ENCODE measurements around the gene DNM2.

DNM2 gene

DNA sequence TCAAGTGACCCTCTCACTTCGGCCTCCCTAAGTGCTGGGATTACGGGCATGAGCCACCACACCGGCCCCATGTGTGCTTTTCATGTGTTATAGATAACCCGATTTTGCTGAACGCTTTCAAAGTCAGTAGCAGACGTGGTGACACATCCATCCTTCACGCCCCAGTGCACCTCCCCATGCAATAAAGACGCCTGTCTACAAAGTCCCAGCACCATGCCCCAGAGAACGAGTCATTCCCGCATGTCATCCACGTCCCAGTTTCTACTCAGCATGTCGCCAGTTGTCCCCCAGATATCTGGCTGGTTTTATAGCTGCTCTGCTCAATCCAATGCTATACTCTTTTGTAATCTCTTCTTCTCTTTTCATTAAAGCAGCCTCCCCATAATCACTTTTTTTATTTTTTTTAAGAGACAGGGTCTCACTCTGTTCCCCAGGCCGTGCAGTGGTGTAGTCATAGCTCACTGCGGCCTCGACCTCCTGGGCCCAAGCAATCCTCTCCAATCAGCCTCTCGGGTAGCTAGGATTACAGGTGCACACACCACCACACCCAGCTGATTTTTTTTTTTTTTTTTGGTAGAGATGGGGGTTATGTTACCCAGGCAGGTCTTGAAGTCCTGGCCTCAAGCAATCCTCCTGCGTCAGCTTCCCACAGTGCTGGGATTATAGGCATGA lies 42.5 kb downstream of the DNM2 start:
- Mint-ChIP-seq H3K27ac (peak overlapping the region; percentile 84), H3K9me3 (peaks cover 6% of the 10 kb centered on the region), H3K4me1 (ENCODE audit: low read depth) (peaks cover 72% of the 10 kb centered on the region), H3K36me3 (ENCODE audit: low read depth) (peaks cover 59% of the 10 kb centered on the region), H3K27me3 (ENCODE audit: low read depth) (no peaks in the 10 kb centered on the region), H3K4me3 (peak overlapping the region; percentile 66)
- peak; percentile 42 for DNase-seq (ENCODE audit: low spot score)

DNA sequence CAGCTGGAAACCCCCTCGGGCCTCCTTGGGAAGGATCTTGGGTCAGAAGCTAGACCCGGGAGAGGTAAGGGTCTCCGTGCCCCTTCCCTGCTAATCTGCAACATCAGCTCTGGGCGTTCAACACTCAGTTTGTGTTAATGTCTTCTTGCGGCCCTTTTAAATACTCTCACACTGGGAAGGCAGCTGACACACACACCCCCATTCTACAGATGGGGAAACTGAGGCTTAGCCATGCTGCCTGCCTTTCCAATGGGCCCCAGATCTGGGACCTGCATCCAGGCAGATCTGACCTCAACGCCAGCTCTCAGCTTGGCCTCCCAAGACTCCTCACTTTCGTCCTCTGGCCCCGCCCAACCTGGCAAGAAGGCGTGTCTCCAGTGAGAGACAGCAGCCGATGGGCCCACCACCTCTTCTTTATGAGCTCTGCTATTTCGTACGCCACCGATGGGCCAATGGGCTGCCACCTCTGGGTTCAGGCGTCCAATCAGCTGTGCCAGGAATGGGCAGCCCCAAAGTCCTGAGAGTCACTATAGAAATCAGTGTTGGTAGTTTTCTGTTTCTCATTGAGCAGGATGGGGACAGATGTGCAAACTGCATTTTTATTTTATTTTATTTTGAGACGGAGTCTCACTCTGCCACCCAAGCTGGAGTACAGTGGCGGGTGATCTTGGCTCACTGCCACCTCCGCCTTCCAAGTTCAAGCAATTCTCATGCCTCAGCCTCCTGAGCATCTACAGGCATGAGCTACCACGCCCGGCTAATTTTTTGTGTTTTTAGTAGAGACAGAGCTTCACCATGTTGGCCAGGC lies 43.8 kb downstream of the DNM2 start:
- Mint-ChIP-seq H3K4me1 (ENCODE audit: low read depth) (peaks cover 68% of the 10 kb centered on the region), H3K9me3 (peaks cover 6% of the 10 kb centered on the region), H3K27ac (peak overlapping the region; percentile 89), H3K36me3 (ENCODE audit: low read depth) (peaks cover 52% of the 10 kb centered on the region), H3K27me3 (ENCODE audit: low read depth) (no peaks in the 10 kb centered on the region), H3K4me3 (peak overlapping the region; percentile 79)
- DNase-seq (ENCODE audit: low spot score) = no peak

DNA sequence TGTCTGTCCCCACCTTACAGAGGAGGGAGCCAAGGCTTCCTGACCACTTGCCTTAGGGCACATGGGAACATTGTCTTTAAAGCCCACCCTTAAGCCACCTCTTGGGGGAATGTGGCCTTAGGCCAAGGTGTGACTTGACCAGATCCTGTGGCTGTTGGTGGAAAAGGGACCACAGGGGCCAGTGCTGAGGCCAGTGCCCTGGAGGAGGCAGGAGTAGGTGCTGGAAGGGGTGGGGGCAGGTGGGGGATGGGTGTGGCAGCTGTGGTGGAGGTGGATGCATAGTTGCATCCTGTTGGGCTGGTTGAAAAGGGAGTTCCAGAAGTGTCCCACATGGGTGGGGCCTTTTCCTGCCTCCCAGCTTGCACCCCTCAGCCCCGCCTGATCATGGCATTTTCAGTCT lies 44.8 kb downstream of the DNM2 start:
- H3K4me3 Mint-ChIP-seq = peak overlapping the region; percentile 79
- no peaks in the 10 kb centered on the region for H3K27me3 Mint-ChIP-seq (ENCODE audit: low read depth)
- peaks cover 59% of the 10 kb centered on the region for H3K4me1 Mint-ChIP-seq (ENCODE audit: low read depth)
- no peak for DNase-seq (ENCODE audit: low spot score)
- H3K36me3 Mint-ChIP-seq (ENCODE audit: low read depth) = peaks cover 48% of the 10 kb centered on the region
- H3K27ac Mint-ChIP-seq = peak overlapping the region; percentile 89
- H3K9me3 Mint-ChIP-seq = peaks cover 6% of the 10 kb centered on the region

DNA sequence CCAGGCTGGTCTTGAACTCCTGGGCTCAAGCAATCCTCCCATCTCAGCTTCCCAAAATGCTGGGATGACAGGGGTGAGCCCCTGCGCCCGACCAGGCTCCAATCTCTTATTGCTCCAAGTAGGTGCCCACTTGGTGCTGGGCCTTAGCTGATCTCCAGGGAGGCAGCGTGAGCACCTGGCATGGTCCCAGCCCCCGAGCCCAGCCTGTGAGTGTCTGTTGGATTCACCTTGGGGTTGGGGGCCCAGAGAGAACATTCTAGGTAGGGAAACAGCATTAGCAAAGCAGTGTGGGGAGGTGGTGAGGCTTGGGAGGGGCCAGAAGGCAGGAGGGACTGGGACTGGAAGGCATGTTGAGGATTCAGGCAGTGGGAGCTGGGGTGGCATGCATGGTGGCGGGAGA lies 45.5 kb downstream of the DNM2 start:
- peaks cover 6% of the 10 kb centered on the region for H3K9me3 Mint-ChIP-seq
- H3K4me1 Mint-ChIP-seq (ENCODE audit: low read depth) = peaks cover 57% of the 10 kb centered on the region
- H3K27me3 Mint-ChIP-seq (ENCODE audit: low read depth) = no peaks in the 10 kb centered on the region
- peak overlapping the region; percentile 79 for H3K4me3 Mint-ChIP-seq
- peaks cover 46% of the 10 kb centered on the region for H3K36me3 Mint-ChIP-seq (ENCODE audit: low read depth)
- peak overlapping the region; percentile 89 for H3K27ac Mint-ChIP-seq
- no peak for DNase-seq (ENCODE audit: low spot score)

DNA sequence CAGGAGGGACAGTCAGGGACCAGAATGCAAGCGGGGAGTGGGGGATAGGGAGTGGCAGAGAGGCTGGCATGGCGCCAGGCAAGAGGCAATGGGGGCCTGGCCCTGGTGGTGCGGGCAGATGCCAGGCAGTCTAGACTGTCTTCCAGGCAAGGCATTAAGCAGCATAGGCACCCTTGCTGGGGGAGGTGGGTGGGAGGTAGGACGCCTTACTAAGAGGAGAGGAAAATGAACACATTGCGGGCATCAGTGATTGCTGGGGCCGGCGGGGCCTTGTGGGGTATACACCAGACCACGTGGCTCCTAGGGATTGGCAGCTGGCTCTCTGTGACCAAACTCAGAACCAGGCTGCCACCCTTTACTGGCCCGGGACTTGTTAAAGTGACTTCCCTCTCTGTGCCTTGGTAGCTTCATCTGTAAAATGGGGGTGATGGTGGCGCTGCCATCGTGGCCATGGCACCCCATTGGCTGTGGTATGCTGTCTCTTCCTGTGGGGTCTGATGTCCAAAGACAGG lies 46.0 kb downstream of the DNM2 start:
- Mint-ChIP-seq H3K4me3 (peak overlapping the region; percentile 79), H3K4me1 (ENCODE audit: low read depth) (peaks cover 59% of the 10 kb centered on the region), H3K36me3 (ENCODE audit: low read depth) (peaks cover 46% of the 10 kb centered on the region), H3K9me3 (peaks cover 4% of the 10 kb centered on the region), H3K27ac (peak overlapping the region; percentile 89), H3K27me3 (ENCODE audit: low read depth) (no peaks in the 10 kb centered on the region)
- DNase-seq (ENCODE audit: low spot score) = no peak

DNA sequence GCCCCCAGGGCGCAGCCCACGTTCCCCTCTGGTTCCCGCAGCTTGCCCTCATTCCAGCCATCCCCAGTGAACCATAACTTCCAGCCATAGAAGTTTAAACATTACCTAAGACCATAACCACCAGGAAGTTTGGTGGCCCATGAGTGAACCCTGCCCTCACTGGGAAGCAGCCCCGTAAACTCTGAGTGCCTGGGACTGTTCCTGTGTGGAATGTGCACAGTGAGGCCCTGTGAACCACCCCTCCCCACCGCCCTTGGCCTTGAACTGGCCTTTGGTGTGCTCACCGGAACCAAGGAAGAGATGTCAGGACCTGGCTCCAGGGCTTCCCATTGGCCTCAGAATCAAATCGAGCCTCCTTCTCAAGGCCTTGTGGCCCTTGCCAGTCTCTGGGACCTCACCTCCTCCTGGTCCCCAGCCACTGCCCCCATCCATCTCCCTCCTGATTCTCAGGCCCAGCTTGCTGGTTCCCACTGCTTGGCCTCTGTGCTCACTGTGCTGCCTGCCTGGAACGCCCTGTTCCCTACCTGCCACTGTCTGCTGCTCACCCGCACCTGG lies 46.5 kb downstream of the DNM2 start:
- no peaks in the 10 kb centered on the region for H3K27me3 Mint-ChIP-seq (ENCODE audit: low read depth)
- H3K9me3 Mint-ChIP-seq = no peaks in the 10 kb centered on the region
- peaks cover 41% of the 10 kb centered on the region for H3K36me3 Mint-ChIP-seq (ENCODE audit: low read depth)
- H3K27ac Mint-ChIP-seq = peak overlapping the region; percentile 89
- no peak for DNase-seq (ENCODE audit: low spot score)
- peaks cover 59% of the 10 kb centered on the region for H3K4me1 Mint-ChIP-seq (ENCODE audit: low read depth)
- peak overlapping the region; percentile 79 for H3K4me3 Mint-ChIP-seq

DNA sequence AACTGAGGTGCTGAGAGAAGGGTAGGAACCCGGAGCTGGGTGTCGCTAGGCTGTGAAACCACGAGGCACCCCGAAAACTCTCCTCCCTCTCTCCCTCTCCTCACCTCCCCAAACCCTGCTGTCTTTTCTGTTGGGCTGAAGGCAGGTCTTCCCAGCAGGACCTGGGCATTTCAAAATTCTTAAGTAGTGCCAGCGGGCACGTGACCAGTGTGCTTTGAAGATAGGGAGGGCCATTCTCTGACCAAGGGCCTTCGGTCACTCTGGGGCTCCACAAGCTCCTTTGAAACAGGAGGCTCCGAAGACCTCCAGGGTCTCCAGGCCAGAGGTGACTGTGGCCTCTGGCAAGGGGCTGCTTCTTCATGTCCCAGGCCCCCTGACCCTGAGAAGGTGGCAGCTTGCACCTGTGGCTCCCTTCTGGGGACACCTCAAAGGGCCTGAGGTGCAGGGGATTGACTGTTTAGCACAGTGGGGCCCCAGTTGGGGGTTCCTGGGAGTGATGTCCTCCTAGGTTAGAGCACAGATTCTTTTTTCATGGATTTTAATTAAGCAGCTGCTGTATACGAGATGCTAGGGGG lies 48.3 kb downstream of the DNM2 start:
- no peaks in the 10 kb centered on the region for H3K27me3 Mint-ChIP-seq (ENCODE audit: low read depth)
- H3K36me3 Mint-ChIP-seq (ENCODE audit: low read depth) = peaks cover 37% of the 10 kb centered on the region
- H3K4me1 Mint-ChIP-seq (ENCODE audit: low read depth) = peaks cover 53% of the 10 kb centered on the region
- no peak overlapping the region for H3K27ac Mint-ChIP-seq
- no peaks in the 10 kb centered on the region for H3K9me3 Mint-ChIP-seq
- no peak overlapping the region for H3K4me3 Mint-ChIP-seq
- DNase-seq (ENCODE audit: low spot score) = no peak

DNA sequence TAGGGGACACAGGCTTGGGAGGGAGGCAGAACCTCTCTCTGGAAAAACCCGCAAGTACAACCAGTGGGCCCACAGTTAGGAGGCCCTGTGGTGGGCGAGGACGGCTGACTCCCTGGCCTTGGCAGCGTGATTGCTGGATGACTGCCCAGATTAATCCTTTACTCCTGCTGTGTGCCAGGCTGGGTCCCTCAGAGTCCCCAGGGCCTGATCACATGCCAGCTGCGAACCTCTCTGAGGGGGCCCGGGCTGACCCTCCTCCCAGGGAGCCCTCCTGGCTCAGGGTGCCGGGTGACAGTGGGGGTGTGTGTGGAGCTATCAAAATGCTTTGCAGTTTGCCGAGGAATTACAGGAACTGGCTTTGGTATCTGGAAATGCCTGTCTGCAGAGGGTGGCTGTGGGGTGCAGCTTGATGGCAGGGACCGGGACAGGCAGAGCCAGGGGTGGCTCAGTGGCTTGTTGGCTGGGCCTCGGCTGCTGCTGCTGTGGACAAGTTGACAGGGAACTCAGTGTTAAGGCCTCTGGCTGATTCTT lies 48.9 kb downstream of the DNM2 start:
- Mint-ChIP-seq H3K27me3 (ENCODE audit: low read depth) (no peaks in the 10 kb centered on the region), H3K4me1 (ENCODE audit: low read depth) (peaks cover 49% of the 10 kb centered on the region), H3K9me3 (no peaks in the 10 kb centered on the region), H3K27ac (peak overlapping the region; percentile 15), H3K36me3 (ENCODE audit: low read depth) (peaks cover 32% of the 10 kb centered on the region), H3K4me3 (no peak overlapping the region)
- no peak for DNase-seq (ENCODE audit: low spot score)

DNA sequence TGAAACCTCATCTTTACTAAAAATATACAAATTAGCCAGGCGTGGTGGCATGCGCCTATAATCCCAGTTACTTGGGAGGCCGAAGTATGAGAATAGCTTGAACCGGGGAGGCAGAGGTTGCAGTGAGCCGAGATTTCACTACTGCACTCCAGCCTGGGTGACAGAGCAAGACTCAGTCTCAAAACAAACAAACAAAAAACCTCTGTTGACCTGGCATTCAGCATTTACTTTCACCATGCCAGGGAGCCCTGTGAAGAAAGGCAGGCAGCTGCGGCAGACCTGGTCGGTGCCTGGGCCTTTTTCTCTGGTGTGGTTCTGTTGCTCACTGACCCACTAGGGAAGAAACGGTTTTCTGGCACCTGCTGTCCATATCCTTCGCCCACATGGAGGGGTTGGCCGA lies 49.8 kb downstream of the DNM2 start:
- Mint-ChIP-seq H3K27ac (no peak overlapping the region), H3K27me3 (ENCODE audit: low read depth) (no peaks in the 10 kb centered on the region), H3K4me3 (no peak overlapping the region), H3K36me3 (ENCODE audit: low read depth) (peaks cover 25% of the 10 kb centered on the region), H3K4me1 (ENCODE audit: low read depth) (peaks cover 44% of the 10 kb centered on the region), H3K9me3 (no peaks in the 10 kb centered on the region)
- DNase-seq (ENCODE audit: low spot score) = no peak

DNA sequence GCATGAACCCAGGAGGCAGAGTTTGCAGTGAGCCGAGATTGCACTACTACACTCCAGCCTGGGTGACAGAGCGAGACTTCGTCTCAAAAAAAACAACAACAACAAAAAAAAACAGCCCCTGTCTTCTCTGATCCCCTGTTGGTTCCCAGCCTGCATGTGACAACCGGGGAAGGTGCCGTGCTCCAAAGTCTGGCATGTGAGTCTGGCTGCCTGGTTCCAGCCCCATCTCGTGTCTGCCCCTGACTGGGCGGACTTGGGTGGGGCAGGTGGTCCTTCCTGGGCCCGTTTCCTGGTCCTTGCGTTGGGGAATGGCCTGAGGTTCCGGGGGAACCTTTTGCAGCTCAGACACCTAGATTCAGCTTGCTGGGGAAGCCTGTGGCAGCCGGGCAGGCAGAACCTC lies 50.5 kb downstream of the DNM2 start:
- no peak overlapping the region for H3K4me3 Mint-ChIP-seq
- no peaks in the 10 kb centered on the region for H3K9me3 Mint-ChIP-seq
- peak overlapping the region; percentile 69 for H3K27ac Mint-ChIP-seq
- peaks cover 38% of the 10 kb centered on the region for H3K4me1 Mint-ChIP-seq (ENCODE audit: low read depth)
- peaks cover 23% of the 10 kb centered on the region for H3K36me3 Mint-ChIP-seq (ENCODE audit: low read depth)
- no peak for DNase-seq (ENCODE audit: low spot score)
- H3K27me3 Mint-ChIP-seq (ENCODE audit: low read depth) = no peaks in the 10 kb centered on the region

DNA sequence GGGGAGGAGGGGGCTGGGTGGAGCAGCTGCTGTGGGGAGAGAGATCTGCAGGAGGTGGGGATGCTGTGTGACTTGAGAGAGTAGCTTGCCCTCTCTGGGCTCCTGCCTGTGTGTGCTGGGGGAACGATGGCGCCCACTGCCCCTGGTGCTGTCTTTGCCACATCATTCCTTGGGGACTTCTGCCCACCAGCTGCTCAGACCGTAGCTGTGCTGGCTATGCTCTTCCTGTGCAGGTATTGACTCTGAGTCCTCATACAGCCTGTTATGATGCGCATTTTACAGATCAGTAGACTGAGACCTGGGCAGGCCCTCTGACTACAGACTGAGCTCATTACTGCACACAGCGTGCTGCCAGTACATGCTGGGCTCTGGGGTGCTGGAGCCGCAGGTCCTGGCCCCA lies 51.1 kb downstream of the DNM2 start:
- Mint-ChIP-seq H3K27me3 (ENCODE audit: low read depth) (no peaks in the 10 kb centered on the region), H3K36me3 (ENCODE audit: low read depth) (peaks cover 20% of the 10 kb centered on the region), H3K27ac (peak overlapping the region; percentile 69), H3K9me3 (no peaks in the 10 kb centered on the region), H3K4me1 (ENCODE audit: low read depth) (peaks cover 34% of the 10 kb centered on the region), H3K4me3 (no peak overlapping the region)
- DNase-seq (ENCODE audit: low spot score) = no peak

DNA sequence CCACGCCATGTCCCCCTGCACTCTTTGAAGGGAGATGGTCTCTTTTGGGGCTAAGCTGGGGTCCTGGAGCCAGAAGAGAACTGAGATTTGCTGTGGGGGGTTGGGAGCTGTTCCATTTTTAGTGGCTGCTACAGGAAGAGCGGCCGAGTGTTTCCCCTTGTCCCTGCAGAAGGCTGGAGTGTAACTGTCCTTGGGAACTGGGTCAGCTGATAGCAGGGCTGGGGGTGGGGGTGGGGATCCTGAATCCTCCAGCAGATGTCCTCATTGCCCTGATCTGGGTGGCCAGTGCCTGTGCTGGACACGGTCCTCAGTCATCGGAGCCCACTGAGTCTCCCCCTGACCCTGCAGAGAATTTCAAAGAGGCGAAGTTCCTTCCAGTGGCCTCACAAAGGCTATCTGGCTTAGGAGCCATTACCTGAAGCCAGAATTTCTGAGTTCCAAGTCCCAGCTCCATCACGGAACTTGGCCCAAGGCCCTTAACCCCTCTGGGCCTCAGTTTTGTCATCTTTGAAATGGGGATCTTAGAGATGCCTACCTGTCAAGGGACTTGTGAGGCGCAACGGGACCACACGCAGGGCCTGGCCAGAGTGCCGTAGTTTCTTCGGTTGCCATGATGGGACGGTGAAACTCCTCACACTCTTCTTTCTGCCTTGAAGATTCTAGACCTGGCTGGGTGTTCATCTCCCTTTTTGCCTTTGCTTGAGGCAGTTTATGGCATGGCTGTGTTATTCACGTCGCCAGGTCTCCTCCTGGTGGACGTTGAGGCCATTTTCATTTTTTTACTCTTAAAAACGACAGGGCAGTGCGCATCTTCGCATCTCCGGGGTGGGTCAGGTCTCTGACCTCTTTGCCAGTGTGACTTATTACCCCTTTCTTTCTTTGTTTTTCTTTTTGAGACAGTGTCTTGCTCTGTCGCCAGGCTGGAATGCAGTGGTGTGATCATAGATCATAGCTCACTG lies 51.9 kb downstream of the DNM2 start:
- H3K4me1 Mint-ChIP-seq (ENCODE audit: low read depth) = peaks cover 29% of the 10 kb centered on the region
- no peak for DNase-seq (ENCODE audit: low spot score)
- H3K36me3 Mint-ChIP-seq (ENCODE audit: low read depth) = peaks cover 22% of the 10 kb centered on the region
- no peak overlapping the region for H3K4me3 Mint-ChIP-seq
- no peaks in the 10 kb centered on the region for H3K27me3 Mint-ChIP-seq (ENCODE audit: low read depth)
- no peaks in the 10 kb centered on the region for H3K9me3 Mint-ChIP-seq
- peak overlapping the region; percentile 68 for H3K27ac Mint-ChIP-seq

DNA sequence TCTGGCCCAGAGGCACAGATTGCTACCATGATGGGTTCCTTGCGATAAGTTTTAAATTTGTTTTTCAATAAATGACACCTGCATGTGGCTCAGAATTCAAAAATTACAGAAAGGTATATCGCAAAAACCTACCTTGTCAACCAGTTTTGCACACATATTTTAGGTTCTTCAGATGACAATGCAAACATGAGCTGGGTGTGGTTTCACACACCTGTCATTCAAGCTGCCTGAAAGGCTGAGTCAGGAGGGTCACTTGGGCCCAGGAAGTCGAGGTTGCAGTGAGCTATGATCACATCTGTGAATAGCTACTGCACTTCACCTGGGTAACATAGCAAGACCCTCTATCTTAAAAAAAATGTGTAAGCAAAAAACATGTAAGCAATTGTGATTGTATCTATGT lies 56.1 kb downstream of the DNM2 start:
- H3K9me3 Mint-ChIP-seq = no peaks in the 10 kb centered on the region
- peaks cover 46% of the 10 kb centered on the region for H3K36me3 Mint-ChIP-seq (ENCODE audit: low read depth)
- H3K4me1 Mint-ChIP-seq (ENCODE audit: low read depth) = peaks cover 29% of the 10 kb centered on the region
- DNase-seq (ENCODE audit: low spot score) = no peak
- H3K27me3 Mint-ChIP-seq (ENCODE audit: low read depth) = no peaks in the 10 kb centered on the region
- no peak overlapping the region for H3K4me3 Mint-ChIP-seq
- H3K27ac Mint-ChIP-seq = no peak overlapping the region
